Renal pelvis (tissue), 4 donors: Measurements from ENCODE around the gene TULP3. TPM values are rescaled to one million over a fixed set of nuclear protein-coding genes. Genes with fewer than 3 reads are reported as not detected.

Experiments
- DNase-seq: peaks from one replicate; pipeline ENCODE4 v3.0.0-alpha.2; 2013
- polyA plus RNA-seq, 3 donors: library from polyadenylated mRNA; unstranded; fragments of 120-200 nt; gene quantifications; one replicate each; pipeline ENCODE4 v1.2.1, GENCODE V29; 2013; ENCODE audit not compliant: insufficient read length in 3 of 3

TULP3 gene
- polyA plus RNA-seq, 3 donors, result 31.0 to 33.3 (median 31.6) TPM

GRCh38 chr12:2961705-2962104 is 71.0 kb downstream of the TULP3 start:
- DNase-seq, result no peak

GRCh38 chr12:2963154-2963759 is 72.6 kb downstream of the TULP3 start:
- no peak for DNase-seq

GRCh38 chr12:2963760-2964292 is 73.1 kb downstream of the TULP3 start:
- DNase-seq, result no peak

DNA sequence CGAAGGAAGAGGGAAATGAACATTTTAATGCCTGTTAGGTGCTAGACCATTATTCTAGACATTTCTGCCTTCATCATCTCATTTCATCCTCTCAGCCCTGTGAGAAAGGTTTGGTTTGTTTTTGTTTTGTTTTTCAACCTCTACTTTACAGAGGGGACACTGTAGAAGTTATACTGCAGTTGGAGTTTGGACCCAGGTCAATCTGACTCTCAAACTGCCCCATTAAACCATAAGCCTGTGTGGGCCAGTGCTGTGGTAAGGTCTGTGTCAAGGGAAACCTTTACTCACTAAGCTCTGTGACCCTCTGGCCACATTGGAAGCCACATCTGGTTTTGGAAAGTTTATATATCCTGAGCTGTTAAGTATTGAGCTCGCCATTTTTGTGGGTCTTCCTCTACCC is 77.0 kb downstream of the TULP3 start:
- no peak for DNase-seq

GRCh38 chr12:2970744-2971143 is 80.1 kb downstream of the TULP3 start:
- DNase-seq, result no peak

GRCh38 chr12:2973566-2973965 is 82.9 kb downstream of the TULP3 start:
- no peak for DNase-seq

- no peak for DNase-seq
Measured at GRCh38 chr12:2974560-2974971, 83.9 kb downstream of the TULP3 start.

GRCh38 chr12:2976581-2976996 is 85.9 kb downstream of the TULP3 start:
- no peak for DNase-seq

GRCh38 chr12:2977776-2978175 is 87.1 kb downstream of the TULP3 start:
- DNase-seq, result no peak

DNA sequence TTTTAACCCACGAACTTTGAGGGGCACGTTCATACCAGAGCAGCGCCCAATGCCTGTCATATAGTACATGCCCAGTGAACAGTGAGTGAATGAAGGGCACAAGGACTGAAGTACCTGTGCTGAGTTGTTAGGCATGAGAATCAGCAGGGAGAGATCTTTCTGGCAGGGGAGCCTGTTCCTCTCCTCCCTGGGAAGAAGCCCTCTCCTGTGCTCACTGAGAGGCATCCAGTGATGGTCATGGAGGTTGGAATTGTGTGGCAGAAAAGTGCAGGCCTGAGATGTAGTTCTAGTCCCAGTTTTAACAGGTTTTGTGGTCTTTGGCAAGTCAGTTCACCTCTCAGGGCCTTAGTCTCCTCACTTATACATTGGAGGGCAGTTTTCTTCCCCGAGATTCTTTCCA is 89.1 kb downstream of the TULP3 start:
- no peak for DNase-seq

DNA sequence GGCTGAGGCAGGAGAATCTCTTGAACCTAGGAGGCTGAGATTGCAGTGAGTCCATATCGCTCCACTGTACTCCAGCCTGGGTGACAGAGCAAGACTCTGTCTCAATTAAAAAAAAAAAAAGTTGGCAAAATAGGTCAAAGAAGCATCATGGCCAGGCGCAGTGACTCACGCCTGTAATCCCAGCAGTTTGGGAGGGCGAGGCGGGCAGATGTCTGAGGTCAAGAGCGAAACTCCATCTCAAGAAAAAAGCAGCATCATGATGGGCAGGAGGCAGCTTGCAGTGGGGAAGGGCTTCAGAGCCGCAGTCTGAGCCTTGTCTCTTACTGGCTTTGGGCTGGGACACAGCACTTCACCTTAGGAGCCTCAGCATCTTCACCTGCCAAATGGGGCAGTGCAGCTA is 89.9 kb downstream of the TULP3 start:
- no peak for DNase-seq

DNA sequence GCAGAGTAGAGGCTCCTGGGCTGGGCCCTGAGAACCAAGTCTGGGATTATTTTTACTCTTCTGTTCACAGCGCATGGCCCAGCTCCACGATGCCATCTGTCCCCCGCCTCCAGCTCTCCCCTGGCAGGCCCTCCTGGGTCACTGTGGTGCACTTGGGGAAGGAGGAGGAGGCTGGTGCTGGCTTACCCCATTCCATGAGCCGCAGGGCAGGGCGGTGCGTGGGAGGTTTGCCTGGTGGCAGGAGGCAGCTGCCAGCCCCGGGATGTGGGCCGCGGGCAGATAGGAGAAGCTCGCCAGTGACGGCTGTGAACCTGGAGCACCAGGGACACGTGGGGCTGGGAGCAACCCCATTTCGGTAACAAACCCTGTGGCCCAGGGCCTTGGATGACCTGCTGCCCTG is 91.7 kb downstream of the TULP3 start:
- no peak for DNase-seq

- DNase-seq, result no peak
Measured at GRCh38 chr12:2984249-2984648, 93.6 kb downstream of the TULP3 start.

DNA sequence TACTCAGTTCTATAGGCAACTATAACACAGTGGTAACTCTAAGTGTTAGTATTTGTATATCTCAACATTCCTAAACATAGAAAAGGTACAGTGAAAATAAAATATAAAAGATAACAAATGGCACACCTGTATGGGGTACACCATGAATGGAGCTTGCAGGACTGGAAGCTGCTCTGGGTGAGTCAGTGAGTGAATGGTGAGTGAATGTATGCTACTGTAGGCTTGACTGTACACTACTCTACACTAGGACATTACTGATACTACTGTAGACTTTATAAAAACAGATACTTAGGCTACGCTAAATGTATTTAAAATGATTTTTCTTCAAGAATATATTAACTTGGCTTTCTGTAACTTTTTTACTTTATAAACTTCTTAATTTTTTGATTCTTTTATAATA is 94.0 kb downstream of the TULP3 start:
- no peak for DNase-seq

DNA sequence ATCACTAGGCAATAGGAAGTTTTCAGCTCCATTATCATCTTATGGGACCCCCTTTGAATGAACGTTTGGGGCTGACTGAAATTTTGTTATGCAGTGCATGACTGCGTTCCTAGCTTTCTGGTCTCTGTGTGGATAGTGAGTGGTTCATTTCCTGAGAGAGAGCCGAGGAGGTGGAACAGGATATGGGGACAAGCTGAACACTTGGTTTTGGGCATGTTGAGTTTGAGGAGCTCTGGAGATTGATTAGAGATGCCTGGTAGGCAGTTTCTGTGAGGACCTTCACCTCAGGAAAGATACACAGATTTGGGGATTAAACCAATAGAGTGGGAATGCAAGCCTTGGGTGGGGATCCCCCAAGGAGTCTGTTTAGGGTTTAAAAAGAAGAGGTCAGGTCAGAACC is 96.2 kb downstream of the TULP3 start:
- DNase-seq, result no peak

DNA sequence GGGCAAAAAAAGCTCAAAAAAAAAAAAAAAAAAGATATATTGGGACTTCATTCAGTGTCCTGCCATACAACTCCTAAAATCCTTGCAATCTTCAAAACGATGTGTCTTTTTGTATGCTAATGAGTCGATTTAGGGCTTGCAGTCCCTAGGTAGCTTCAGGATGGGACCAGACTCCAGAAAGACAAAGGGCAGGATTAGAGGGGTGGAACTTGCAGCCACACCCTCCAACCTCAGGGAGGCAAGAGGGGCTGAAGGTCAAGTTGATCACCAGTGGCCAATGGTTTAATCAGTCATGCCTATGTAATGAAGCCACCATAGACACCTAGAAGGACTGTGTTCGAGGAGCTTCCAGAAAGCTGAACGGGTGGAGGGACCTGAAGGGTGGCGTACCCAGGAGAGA is 97.8 kb downstream of the TULP3 start:
- DNase-seq, result no peak

Other genes starting within 250 kb of the TULP3 start
- 100 to 1,000 TPM; 119 to 154 (median 129) TPM for gene FKBP4, start 95.9 kb upstream of the TULP3 start, polyA plus RNA-seq
- gene ITFG2, start 78.2 kb upstream of the TULP3 start, polyA plus RNA-seq, result 10 to 100 TPM; 62.4 to 99.0 (median 81.0) TPM
- gene NRIP2, start 55.9 kb upstream of the TULP3 start, polyA plus RNA-seq, result 10 to 100 TPM; 30.1 to 40.6 (median 32.4) TPM
- gene TEX52, start 33.9 kb upstream of the TULP3 start, polyA plus RNA-seq, result 1 to 10 TPM in 2 of 3 donors, under 1 TPM in 1; 0.60 to 3.9 (median 2.2) TPM
- gene FOXM1, start 13.7 kb upstream of the TULP3 start, polyA plus RNA-seq, result 10 to 100 TPM; 31.6 to 40.9 (median 37.4) TPM
- 10 to 100 TPM; 40.1 to 46.4 (median 40.6) TPM for gene RHNO1, start 13.7 kb upstream of the TULP3 start, polyA plus RNA-seq
- gene TEAD4, start 68.5 kb downstream of the TULP3 start, polyA plus RNA-seq, result 10 to 100 TPM; 22.3 to 24.6 (median 22.9) TPM
- gene TSPAN9, start 186.5 kb downstream of the TULP3 start, polyA plus RNA-seq, result 10 to 100 TPM; 69.0 to 86.6 (median 83.3) TPM